Superior temporal gyrus (tissue), 1 donor: ENCODE data around the gene MARCHF10.
"Not testable (repeated sequence)": the region's sequence is repeated elsewhere in the genome, so short reads cannot be mapped to it uniquely, and the experiment has no call there.

Experiments used
- DNase-seq: peaks from one replicate; pipeline ENCODE4 v3.0.0-alpha.2; 2016; ENCODE audit errors: extremely low spot score

MARCHF10 gene, protein sequence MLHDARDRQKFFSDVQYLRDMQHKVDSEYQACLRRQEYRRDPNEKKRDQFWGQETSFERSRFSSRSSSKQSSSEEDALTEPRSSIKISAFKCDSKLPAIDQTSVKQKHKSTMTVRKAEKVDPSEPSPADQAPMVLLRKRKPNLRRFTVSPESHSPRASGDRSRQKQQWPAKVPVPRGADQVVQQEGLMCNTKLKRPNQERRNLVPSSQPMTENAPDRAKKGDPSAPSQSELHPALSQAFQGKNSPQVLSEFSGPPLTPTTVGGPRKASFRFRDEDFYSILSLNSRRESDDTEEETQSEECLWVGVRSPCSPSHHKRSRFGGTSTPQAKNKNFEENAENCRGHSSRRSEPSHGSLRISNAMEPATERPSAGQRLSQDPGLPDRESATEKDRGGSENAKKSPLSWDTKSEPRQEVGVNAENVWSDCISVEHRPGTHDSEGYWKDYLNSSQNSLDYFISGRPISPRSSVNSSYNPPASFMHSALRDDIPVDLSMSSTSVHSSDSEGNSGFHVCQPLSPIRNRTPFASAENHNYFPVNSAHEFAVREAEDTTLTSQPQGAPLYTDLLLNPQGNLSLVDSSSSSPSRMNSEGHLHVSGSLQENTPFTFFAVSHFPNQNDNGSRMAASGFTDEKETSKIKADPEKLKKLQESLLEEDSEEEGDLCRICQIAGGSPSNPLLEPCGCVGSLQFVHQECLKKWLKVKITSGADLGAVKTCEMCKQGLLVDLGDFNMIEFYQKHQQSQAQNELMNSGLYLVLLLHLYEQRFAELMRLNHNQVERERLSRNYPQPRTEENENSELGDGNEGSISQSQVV

GRCh38 chr17:62807812-62808575, at the start of gene MARCHF10:
Gene MARCHF10, minus strand, starts transcription at chr17:62808314. Its CDS starts 6,579 bp downstream, at chr17:62801735.
- no peak for DNase-seq

- no peak for DNase-seq
Measured at GRCh38 chr17:62857526-62857925, 49.4 kb upstream of the MARCHF10 start.

DNA sequence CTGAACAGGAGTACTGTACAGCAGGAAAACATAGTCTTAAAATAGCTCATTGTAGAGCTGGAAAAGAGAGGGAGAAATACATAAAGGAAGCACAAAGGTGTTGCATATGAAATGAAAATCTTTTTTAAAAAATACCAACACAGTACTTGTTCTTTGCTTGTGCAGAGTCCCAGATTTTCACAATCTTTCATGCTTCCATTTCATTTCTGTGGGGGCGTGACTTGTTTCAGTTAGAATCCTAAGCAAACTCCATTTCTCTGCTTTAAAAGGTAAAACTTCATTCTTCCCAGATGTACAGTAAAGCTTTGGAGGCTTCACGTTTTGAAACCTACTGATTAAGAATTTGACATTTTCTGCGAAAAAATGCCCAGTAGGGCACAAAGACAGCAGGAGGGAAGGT, 48.5 kb upstream of the MARCHF10 start:
- peak; percentile 43 for DNase-seq

DNA sequence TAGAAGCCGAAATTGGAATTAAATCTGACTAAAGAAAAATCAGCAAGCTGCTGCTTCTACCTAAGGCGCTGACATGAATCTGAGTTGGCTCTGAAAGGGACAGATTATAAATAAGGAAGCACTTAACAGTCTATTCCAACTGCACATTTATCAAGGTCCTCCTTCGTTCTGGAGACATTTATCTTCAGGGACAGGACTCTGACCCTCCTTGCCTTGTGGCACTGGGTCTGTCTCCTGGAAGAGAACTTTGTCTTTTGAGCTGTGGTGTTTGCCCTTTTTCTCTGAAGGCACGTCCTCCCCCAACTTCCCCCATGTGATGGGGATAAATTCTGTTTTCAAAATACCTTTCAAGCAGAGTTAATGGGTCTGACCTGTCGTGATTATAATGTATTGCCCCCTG, 47.0 kb upstream of the MARCHF10 start:
- DNase-seq = no peak

DNA sequence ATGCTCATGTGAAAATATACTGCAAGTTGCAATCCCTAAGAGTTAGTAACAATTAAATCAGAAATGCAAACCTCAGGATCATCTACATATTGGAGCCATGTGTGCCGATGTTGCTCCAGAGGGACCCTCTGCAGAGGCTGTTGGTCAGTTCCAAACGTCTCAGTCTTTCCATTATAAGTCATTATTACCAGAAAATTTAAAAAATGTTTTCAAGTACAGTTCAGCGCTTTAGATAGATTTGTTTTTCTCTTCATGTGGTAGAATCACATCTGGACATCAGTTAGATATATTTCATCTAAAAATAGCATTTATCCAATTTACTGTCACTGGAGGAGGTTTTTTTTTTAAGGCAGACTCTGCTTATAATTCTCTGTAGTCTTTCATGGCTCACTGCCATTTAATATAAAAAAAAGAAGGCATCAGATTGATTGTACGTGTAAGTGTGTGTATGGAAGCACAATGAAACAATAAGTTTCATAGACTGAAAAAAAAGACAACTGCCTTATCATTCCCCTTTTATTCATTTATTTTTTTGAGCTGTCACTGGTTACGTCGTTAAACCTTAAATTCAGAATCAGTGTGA, 46.1 kb upstream of the MARCHF10 start:
- DNase-seq = no peak

- DNase-seq = no peak
Measured at GRCh38 chr17:62852195-62852594, 44.1 kb upstream of the MARCHF10 start.

GRCh38 chr17:62849591-62850415, 41.7 kb upstream of the MARCHF10 start:
- DNase-seq = not testable (repeated sequence)

GRCh38 chr17:62848334-62848733, 40.2 kb upstream of the MARCHF10 start:
- no peak for DNase-seq

DNA sequence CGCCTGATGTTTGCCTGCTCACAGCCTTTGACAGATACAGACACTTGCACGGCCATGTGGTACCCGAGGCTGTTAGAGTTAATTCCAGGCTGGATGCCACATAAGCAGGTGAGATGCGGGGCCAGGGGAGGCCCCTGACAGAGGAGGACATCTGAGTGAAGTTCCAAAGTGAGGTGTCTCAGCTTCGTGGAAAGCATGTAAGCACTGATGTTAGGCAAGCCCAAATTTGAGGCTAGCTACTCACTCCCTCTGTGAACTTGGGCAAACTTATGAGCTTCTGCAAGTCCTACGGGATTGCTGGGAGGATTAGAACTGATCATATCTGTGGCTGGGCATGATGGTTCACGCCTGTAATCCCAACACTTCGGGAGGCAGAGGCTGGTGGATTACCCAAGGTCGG, 39.3 kb upstream of the MARCHF10 start:
- DNase-seq = no peak

DNA sequence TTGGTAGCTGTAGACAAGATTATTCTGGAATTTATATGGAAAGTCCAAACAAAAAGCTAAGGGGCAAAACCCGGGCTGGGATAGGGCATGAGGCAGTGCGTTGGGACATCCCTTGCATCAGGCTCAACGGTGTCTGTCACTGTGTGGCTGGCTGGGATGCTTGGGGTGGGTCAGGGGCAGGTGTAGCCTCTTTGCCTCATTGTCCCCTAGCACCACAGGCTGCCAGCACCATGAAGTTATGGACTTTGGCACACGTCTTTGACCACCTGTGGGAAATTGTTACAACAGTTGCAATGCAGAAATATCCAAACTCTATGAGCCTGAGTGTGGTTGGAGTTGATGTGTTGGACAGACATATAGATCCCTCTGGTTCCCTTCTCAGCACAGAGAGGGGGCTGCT, 32.8 kb upstream of the MARCHF10 start:
- DNase-seq = no peak

- DNase-seq = not testable (repeated sequence)
Measured at GRCh38 chr17:62833816-62834215, 25.7 kb upstream of the MARCHF10 start.

GRCh38 chr17:62832405-62832804, 24.3 kb upstream of the MARCHF10 start:
- no peak for DNase-seq

DNA sequence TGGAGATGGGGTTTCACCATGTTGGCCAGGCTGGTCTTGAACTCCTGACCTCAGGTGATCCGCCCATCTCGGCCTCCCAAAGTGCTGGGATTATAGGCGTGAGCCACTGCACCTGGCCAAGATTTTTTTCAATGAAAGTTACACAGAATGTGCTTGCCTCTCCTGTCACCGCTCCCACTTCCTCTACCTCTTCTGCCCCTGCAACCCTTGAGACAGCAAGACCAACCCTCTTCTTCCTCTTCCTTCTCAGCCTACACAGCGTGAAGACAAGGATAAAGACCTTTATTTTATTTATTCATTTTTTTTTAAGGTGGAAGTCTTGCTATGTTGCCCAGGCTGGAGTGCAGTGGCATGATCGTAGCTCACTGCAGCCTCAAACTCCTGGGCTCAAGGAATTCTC, 23.0 kb upstream of the MARCHF10 start:
- DNase-seq = not testable (repeated sequence)

GRCh38 chr17:62827746-62828485, 19.8 kb upstream of the MARCHF10 start:
- peak; percentile 42 for DNase-seq

- DNase-seq = no peak
Measured at GRCh38 chr17:62826956-62827355, 18.8 kb upstream of the MARCHF10 start.

GRCh38 chr17:62825182-62825581, 17.1 kb upstream of the MARCHF10 start:
- DNase-seq = no peak

GRCh38 chr17:62824290-62825131, 16.4 kb upstream of the MARCHF10 start:
- no peak for DNase-seq

DNA sequence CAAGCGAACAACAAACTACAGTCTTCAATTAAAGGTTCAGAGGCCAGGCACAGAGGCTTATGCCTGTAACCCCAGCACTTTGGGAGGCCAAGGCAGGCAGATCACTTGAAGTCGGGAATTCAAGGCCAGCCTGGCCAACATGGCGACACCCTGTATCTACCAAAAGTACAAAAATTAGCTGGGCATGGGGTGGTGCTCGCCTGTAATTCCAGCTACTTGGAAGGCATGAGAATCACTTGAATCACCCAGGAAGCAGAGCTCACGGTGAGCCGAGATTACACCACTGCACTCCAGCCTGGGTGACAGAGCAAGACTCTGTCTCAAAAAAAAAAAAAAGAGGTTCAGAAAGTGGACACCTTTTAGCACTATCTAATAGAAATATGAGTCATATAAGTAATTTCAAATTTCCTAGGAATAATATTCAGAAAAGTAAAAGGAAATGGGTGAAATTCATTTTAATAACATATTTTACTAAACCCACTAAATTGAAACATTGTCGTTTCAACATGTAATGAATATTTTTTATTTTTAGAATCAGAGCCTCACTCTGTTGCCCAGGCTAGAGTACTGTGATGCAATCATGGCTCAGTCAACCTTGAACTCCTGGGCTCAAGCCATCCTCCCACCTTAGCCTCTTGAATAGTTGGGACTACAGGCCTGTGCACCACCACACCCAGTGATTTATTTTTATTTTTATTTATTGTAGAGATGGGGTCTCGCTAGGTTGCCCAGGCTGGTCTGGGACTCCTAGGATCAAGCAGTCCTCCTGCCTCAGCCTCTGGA, 15.2 kb upstream of the MARCHF10 start:
- DNase-seq = no peak
